Heart left ventricle (tissue), 13 donors: ENCODE results near the gene TAAR9.

Source experiments
- POLR2A ChIP-seq, 2 donors: fragments of 450-650 bp; IDR thresholded peaks; one replicate each; pipeline ENCODE4 v1.6.1; 2017; ENCODE audit warnings: antibody characterized with exemption in 2 of 2, mild to moderate bottlenecking in 2 of 2, moderate library complexity in 2 of 2
- TF ChIP-seq, protein P1 (sequence below), 12 donors: fragments of 200-600 bp; sonication (generic) in 4 of 12; IDR thresholded peaks; one replicate each; pipeline versions ENCODE4 v1.5.0 to v1.8.0; 2018 to 2022; ENCODE audit warnings: antibody characterized with exemption in 12 of 12, mild to moderate bottlenecking in 5 of 12
- donor health status: ischemic (EF 13 %, LVEDD 7.1; RV severe dilation, severe dysfunction).
- donor health status: DM: no; HTN: yes; CAD: no.
- donor health status: DM: no; HTN: no; CAD: no.
- donor health status: ischemic (EF 25% LVEDD 6.9; RV normal size, moderate dysfunction).
- donor health status: ischemic (EF 25% LVEDD 5.7; RV mildly dilated, moderate dysfunction).
- donor health status: ischemic (EF 35%, LVEDD 5.7; RV mildly dilated, moderate dysfunction).
- donor health status: nonischemic (EF 11% LVEDD 7.7; RV severe dilation, severe dysfunction).
- donor health status: DM: yes; HTN: yes; CAD: no.
- donor health status: PGD.
- donor health status: ischemic (EF 29% LVEDD 5.4; RV normal size, mild dysfunction).
- donor health status: nonischemic (EF 23%, LVEDD 6.1; RV moderate dilation, normal function).

DNA sequence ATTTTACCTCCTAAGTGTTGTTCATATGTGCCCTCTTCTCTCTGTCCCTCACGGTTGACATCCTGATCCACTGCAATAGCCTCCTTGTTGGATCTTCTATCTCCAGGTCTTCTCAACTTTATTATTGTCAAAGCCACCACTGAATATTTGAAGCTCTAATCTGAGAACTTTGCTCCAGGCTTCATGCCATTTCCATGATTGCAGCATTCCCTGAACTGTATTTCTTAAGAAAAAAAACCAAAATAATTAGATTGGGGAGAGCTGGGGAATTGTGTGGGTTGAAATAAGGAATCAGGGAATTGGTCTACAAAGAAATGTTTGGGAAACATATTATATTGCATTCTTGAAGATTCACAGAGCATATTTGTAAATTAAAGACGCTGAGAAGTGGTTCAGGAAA is 22.7 kb upstream of the TAAR9 start:
- TF ChIP-seq, protein P1, sequence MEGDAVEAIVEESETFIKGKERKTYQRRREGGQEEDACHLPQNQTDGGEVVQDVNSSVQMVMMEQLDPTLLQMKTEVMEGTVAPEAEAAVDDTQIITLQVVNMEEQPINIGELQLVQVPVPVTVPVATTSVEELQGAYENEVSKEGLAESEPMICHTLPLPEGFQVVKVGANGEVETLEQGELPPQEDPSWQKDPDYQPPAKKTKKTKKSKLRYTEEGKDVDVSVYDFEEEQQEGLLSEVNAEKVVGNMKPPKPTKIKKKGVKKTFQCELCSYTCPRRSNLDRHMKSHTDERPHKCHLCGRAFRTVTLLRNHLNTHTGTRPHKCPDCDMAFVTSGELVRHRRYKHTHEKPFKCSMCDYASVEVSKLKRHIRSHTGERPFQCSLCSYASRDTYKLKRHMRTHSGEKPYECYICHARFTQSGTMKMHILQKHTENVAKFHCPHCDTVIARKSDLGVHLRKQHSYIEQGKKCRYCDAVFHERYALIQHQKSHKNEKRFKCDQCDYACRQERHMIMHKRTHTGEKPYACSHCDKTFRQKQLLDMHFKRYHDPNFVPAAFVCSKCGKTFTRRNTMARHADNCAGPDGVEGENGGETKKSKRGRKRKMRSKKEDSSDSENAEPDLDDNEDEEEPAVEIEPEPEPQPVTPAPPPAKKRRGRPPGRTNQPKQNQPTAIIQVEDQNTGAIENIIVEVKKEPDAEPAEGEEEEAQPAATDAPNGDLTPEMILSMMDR (IDR thresholded peaks at IDR 0.05): no peak
- no peak for TF ChIP-seq POLR2A (IDR thresholded peaks at IDR 0.05)
